Immature natural killer cell (primary cell): ENCODE measurements around the gene RAPH1. TPM values are rescaled to one million over a fixed set of nuclear protein-coding genes. Genes with fewer than 3 reads are reported as not detected.

ENCODE experiments used
- polyA plus RNA-seq, 3 donors: library from polyadenylated mRNA; unstranded; fragments of 300-500 nt; fragmentation: Illumina TruSeq; gene quantifications; one replicate each; pipeline ENCODE4 v1.2.3, GENCODE V29; 2021

Gene RAPH1
- polyA plus RNA-seq, 3 donors from 2014 or later, result not detected

Other genes with a start within 250 kb of the RAPH1 start
- 10 to 100 TPM; 17.3 to 19.0 (median 17.6) TPM for gene ABI2, start 206.9 kb downstream of the RAPH1 start, polyA plus RNA-seq
- gene CD28, start 171.3 kb upstream of the RAPH1 start, polyA plus RNA-seq, result under 1 TPM; 0.04 to 0.37 (median 0.13) TPM